GM12878 (cell line): Measurements from ENCODE around the gene MACROD2. TPM values are rescaled to one million over a fixed set of nuclear protein-coding genes. Genes with fewer than 3 reads are reported as not detected.

Experiments used
- CREB1 ChIP-seq: IDR thresholded peaks from 2 replicates; pipeline ENCODE4 v1.6.1; 2012; ENCODE audit warnings: low read depth, mild to moderate bottlenecking, inconsistent platforms
- CREM ChIP-seq: IDR thresholded peaks from 2 replicates; pipeline ENCODE4 v1.6.1; 2014; ENCODE audit warnings: antibody characterized with exemption, low read depth
- IKZF2 ChIP-seq, 2 experiments: fragments of 450-650 bp; IDR thresholded peaks; 2 replicates each; pipeline ENCODE4 v1.6.1; 2017; ENCODE audit warnings: mild to moderate bottlenecking in 2 of 2, moderate library complexity in 2 of 2
- KAT2A ChIP-seq: conservative IDR thresholded peaks from 2 replicates; pipeline ENCODE4 v1.6.1; 2011; ENCODE audit warnings: low read depth, low read length; ENCODE audit not compliant: control insufficient read depth
- RAD51 ChIP-seq: fragments of 450-650 bp; IDR thresholded peaks from 2 replicates; pipeline ENCODE4 v1.6.1; 2016; ENCODE audit warnings: moderate library complexity, mild to moderate bottlenecking, inconsistent platforms
- SMAD5 ChIP-seq: IDR thresholded peaks from 2 replicates; pipeline ENCODE4 v1.6.1; 2016; ENCODE audit warnings: antibody characterized with exemption, low read depth
- SP1 ChIP-seq: IDR thresholded peaks from one replicate; pipeline ENCODE4 v1.6.1; 2011; ENCODE audit warnings: low read depth, low read length
- TCF7 ChIP-seq: IDR thresholded peaks from 2 replicates; pipeline ENCODE4 v1.6.1; 2014; ENCODE audit warnings: antibody characterized with exemption, borderline replicate concordance
- ZBED1 ChIP-seq: IDR thresholded peaks from 2 replicates; pipeline ENCODE4 v1.6.1; 2016; ENCODE audit warnings: borderline replicate concordance
- polyA plus RNA-seq, 11 experiments: library from polyadenylated mRNA; depleted of rRNA in 4 of 11; unstranded in 6 of 11; stranded (reverse) in 5 of 11; fragments of >200 nt; fragmentation: Nextera tagmentation in 4 of 11; fragmentation: Illumina TruSeq in 1 of 11; extraction: Ambion mirVana in 4 of 11; extraction: Trizol in 1 of 11; gene quantifications; 1 replicate in 1 of 11; 2 replicates in 10 of 11; pipeline versions ENCODE4 v1.2.1 to v1.2.3, GENCODE V29; 2011 to 2016; ENCODE audit warnings: inconsistent platforms in 2 of 11, missing spikeins in 2 of 11, low read depth in 1 of 11
- small RNA-seq: library from RNA; depleted of rRNA; stranded (forward); fragments of <200 nt; gene quantifications from one replicate; pipeline ENCODE3, GENCODE V24; 2014
- total RNA-seq, 4 experiments: library from RNA; depleted of rRNA in 3 of 4; stranded (reverse); fragments of >200 nt in 3 of 4; fragmentation: Illumina TruSeq in 1 of 4; extraction: Trizol in 1 of 4; gene quantifications; 2 replicates each; pipeline versions ENCODE4 v1.2.1 to v1.2.3, GENCODE V29; 2013 to 2021
- TF ChIP-seq, protein P1 (sequence below): fragments of 450-650 bp; IDR thresholded peaks from 2 replicates; pipeline ENCODE4 v1.6.1; 2017; ENCODE audit warnings: mild to moderate bottlenecking, moderate library complexity

Gene MACROD2
- total and polyA plus RNA-seq, 10 of the 15 experiments (the other 5 are each of a cell fraction or from before 2014, with no cell fraction given) = 1.1 to 21.5 (median 2.2) TPM

DNA sequence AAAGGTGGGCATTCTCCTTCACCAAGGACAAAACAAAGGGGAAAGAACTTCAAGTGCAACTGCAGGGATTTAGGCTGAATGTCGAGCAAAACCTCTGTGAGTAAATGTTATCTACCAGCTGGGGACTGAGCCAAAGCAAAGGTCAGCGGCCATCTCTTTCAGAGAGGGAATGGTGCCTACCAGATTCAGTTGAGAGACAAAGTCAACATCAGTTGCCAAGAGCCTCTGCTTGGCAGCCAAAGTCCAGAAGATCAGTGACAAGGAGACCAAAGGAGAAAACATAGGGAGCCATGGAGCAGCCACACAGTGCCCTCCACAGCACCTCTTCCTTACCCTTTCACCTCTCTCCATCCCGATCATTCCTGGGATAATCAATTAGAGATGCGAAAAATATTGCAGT lies 2105.5 kb downstream of the MACROD2 start (continued):
- TF ChIP-seq, protein P1, sequence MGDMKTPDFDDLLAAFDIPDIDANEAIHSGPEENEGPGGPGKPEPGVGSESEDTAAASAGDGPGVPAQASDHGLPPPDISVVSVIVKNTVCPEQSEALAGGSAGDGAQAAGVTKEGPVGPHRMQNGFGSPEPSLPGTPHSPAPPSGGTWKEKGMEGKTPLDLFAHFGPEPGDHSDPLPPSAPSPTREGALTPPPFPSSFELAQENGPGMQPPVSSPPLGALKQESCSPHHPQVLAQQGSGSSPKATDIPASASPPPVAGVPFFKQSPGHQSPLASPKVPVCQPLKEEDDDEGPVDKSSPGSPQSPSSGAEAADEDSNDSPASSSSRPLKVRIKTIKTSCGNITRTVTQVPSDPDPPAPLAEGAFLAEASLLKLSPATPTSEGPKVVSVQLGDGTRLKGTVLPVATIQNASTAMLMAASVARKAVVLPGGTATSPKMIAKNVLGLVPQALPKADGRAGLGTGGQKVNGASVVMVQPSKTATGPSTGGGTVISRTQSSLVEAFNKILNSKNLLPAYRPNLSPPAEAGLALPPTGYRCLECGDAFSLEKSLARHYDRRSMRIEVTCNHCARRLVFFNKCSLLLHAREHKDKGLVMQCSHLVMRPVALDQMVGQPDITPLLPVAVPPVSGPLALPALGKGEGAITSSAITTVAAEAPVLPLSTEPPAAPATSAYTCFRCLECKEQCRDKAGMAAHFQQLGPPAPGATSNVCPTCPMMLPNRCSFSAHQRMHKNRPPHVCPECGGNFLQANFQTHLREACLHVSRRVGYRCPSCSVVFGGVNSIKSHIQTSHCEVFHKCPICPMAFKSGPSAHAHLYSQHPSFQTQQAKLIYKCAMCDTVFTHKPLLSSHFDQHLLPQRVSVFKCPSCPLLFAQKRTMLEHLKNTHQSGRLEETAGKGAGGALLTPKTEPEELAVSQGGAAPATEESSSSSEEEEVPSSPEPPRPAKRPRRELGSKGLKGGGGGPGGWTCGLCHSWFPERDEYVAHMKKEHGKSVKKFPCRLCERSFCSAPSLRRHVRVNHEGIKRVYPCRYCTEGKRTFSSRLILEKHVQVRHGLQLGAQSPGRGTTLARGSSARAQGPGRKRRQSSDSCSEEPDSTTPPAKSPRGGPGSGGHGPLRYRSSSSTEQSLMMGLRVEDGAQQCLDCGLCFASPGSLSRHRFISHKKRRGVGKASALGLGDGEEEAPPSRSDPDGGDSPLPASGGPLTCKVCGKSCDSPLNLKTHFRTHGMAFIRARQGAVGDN = no peak
- no peak for TF ChIP-seq CREM
- TF ChIP-seq ZBED1 = no peak
- TF ChIP-seq CREB1 = no peak
- TF ChIP-seq TCF7 = no peak
- no peak for TF ChIP-seq KAT2A
- no peak for TF ChIP-seq SMAD5
- no peak for TF ChIP-seq SP1
- no peak for TF ChIP-seq RAD51
- TF ChIP-seq IKZF2 (IDR thresholded peaks at IDR 0.05) = no peak

Small RNA genes within 50 kb of the gene (small RNA-seq; reads per million reads assigned to genes)
- gene RN7SL864P (not detected), gene RNA5SP475 (not detected), gene RNU6-1159P (not detected), gene RNU6-115P (not detected), gene RNU6-228P (not detected), gene RNU6-278P (not detected), gene RPS3P1 (not detected)

Other genes starting within 250 kb of the MACROD2 start
- gene ESF1, start 210.6 kb upstream of the MACROD2 start, total RNA-seq (2014; rRNA removed) = 9.2 and 15.0 TPM in 2 replicates
- 32.9 and 36.3 TPM in 2 replicates for gene ESF1, start 210.6 kb upstream of the MACROD2 start, total RNA-seq (2014; rRNA removed; fragmentation: Illumina TruSeq; extraction: Trizol)
- 19.1 and 20.2 TPM in 2 replicates for gene ESF1, start 210.6 kb upstream of the MACROD2 start, total RNA-seq (2021)
- 9.4 and 18.3 TPM in 2 replicates for gene ESF1, start 210.6 kb upstream of the MACROD2 start, polyA plus RNA-seq (2011; rRNA removed)
- gene ESF1, start 210.6 kb upstream of the MACROD2 start, polyA plus RNA-seq (2014; fragmentation: Illumina TruSeq; extraction: Trizol) = 36.2 and 46.3 TPM in 2 replicates
- gene ESF1, start 210.6 kb upstream of the MACROD2 start, polyA plus RNA-seq (2014; fragmentation: Nextera tagmentation; extraction: Ambion mirVana) = 10 to 100 TPM; 20.2 to 27.6 TPM
- 11.5 and 16.5 TPM in 2 replicates for gene ESF1, start 210.6 kb upstream of the MACROD2 start, polyA plus RNA-seq (2014; rRNA removed)
- gene ESF1, start 210.6 kb upstream of the MACROD2 start, polyA plus RNA-seq (2016; fragmentation: Nextera tagmentation; extraction: Ambion mirVana) = 10 to 100 TPM; 11.0 to 14.1 TPM
- gene NDUFAF5, start 210.5 kb upstream of the MACROD2 start, total RNA-seq (2014; rRNA removed) = 15.6 and 19.8 TPM in 2 replicates
- gene NDUFAF5, start 210.5 kb upstream of the MACROD2 start, total RNA-seq (2014; rRNA removed; fragmentation: Illumina TruSeq; extraction: Trizol) = 24.8 and 25.2 TPM in 2 replicates
- 27.2 and 36.9 TPM in 2 replicates for gene NDUFAF5, start 210.5 kb upstream of the MACROD2 start, total RNA-seq (2021)
- gene NDUFAF5, start 210.5 kb upstream of the MACROD2 start, polyA plus RNA-seq (2011; rRNA removed) = 28.5 and 41.9 TPM in 2 replicates
- gene NDUFAF5, start 210.5 kb upstream of the MACROD2 start, polyA plus RNA-seq (2014; fragmentation: Illumina TruSeq; extraction: Trizol) = 23.9 and 38.5 TPM in 2 replicates
- gene NDUFAF5, start 210.5 kb upstream of the MACROD2 start, polyA plus RNA-seq (2014; fragmentation: Nextera tagmentation; extraction: Ambion mirVana) = 10 to 100 TPM; 24.7 to 27.5 TPM
- gene NDUFAF5, start 210.5 kb upstream of the MACROD2 start, polyA plus RNA-seq (2014; rRNA removed) = 19.0 and 28.8 TPM in 2 replicates
- gene NDUFAF5, start 210.5 kb upstream of the MACROD2 start, polyA plus RNA-seq (2016; fragmentation: Nextera tagmentation; extraction: Ambion mirVana) = 10 to 100 TPM; 30.6 to 33.1 TPM
- not detected in 2 replicates for gene SEL1L2, start 4.9 kb upstream of the MACROD2 start, total RNA-seq (2014; rRNA removed)
- gene SEL1L2, start 4.9 kb upstream of the MACROD2 start, total RNA-seq (2014; rRNA removed; fragmentation: Illumina TruSeq; extraction: Trizol) = not detected in 2 replicates
- gene SEL1L2, start 4.9 kb upstream of the MACROD2 start, total RNA-seq (2021) = not detected in 2 replicates
- not detected in 2 replicates for gene SEL1L2, start 4.9 kb upstream of the MACROD2 start, polyA plus RNA-seq (2011; rRNA removed)
- not detected in 2 replicates for gene SEL1L2, start 4.9 kb upstream of the MACROD2 start, polyA plus RNA-seq (2014; fragmentation: Illumina TruSeq; extraction: Trizol)
- not detected for gene SEL1L2, start 4.9 kb upstream of the MACROD2 start, polyA plus RNA-seq (2014; fragmentation: Nextera tagmentation; extraction: Ambion mirVana)
- gene SEL1L2, start 4.9 kb upstream of the MACROD2 start, polyA plus RNA-seq (2014; rRNA removed) = not detected in 2 replicates
- gene SEL1L2, start 4.9 kb upstream of the MACROD2 start, polyA plus RNA-seq (2016; fragmentation: Nextera tagmentation; extraction: Ambion mirVana) = not detected